ENCODE measurements around the gene ULK3.
A peak's percentile ranks its signal among the peaks of the same experiment; 100 is the strongest.
"Not testable (repeated sequence)": the region's sequence is repeated elsewhere in the genome, so short reads cannot be mapped to it uniquely, and the experiment has no call there.

Gene ULK3, protein sequence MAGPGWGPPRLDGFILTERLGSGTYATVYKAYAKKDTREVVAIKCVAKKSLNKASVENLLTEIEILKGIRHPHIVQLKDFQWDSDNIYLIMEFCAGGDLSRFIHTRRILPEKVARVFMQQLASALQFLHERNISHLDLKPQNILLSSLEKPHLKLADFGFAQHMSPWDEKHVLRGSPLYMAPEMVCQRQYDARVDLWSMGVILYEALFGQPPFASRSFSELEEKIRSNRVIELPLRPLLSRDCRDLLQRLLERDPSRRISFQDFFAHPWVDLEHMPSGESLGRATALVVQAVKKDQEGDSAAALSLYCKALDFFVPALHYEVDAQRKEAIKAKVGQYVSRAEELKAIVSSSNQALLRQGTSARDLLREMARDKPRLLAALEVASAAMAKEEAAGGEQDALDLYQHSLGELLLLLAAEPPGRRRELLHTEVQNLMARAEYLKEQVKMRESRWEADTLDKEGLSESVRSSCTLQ

DNA sequence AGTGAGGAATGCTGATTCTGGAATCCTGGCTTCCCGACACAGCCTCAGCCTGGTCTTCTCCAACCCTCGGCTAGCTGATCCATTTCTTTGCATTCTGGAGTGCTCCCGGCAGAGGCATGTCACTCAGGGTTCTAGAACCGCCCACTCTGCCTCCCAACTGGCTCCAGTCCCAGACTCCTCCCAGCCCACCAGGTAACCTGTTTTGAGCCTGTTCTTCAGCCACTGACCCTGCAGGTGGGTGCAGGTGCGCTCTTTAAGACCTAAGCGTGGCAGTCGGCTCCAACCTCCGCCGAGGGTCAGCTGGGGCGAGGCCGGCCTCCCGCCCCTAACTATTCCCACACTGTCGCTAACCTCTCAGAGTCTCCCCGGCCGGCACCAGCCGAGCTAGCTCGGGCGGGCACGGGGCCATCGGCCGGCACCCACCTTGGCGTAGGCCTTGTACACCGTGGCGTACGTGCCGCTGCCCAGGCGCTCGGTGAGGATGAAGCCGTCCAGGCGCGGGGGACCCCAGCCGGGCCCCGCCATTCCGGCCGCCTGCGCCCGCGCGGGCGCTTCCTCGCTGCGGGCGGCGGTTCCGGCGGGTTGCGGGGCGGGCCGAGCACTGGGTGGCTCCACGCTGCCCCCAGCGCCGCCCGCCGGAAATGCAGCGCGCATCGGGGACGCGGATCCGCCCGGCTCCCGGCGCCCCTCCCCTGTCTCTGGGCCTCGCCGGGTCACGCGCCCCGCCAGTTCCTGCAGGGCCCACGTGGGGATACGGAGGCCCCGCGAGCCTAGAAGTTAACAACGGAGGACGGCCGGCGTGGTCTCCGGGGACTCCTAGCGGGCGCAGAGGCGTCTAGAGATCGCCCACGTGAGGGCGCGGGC is at the start of gene ULK3:
Gene ULK3, minus strand, starts transcription at position 576 of the 864 bp plus-strand sequence. Its CDS starts 51 bp downstream, at position 525.
- DNase-seq: peak; percentile 90

DNA sequence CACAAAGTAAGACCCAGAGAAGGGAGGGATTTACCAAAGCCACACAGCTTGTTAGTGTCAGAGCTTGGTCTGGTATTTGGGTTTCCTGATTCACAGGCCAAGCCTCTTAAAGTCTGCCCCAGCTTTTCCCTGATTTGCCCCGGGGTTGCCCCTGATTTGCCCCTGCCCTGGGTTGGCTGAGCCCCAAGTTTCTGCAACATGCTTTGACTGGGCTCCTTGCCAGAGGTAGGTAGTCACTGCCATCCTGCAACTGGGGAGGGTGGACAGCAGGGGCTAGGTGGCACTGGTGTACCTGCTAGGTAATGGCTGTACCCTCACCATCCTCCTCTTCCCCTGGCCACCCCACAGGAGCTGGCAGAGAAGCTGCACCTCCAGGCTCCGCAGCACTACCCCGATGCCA is 49.4 kb upstream of the ULK3 start:
- peak; percentile 9 for DNase-seq

DNA sequence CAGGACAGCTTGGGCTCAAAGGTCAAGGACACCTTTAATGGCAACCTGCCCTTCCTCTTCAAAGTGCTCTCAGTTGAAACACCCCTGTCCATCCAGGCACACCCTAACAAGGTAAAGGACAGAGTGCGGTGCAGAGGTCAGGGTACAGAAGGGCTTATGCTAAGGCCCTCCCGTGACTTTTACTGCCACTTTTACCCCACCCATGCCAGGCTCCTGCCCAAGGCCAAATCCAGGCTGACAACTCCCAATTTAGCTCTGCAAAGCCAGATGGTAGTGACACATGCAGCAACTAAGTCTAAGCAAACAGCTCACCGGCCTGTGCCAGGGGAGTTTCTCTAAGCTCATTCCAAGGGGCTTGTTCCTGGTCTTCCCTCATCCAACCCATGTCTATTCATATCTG is 48.5 kb upstream of the ULK3 start:
- DNase-seq: no peak

DNA sequence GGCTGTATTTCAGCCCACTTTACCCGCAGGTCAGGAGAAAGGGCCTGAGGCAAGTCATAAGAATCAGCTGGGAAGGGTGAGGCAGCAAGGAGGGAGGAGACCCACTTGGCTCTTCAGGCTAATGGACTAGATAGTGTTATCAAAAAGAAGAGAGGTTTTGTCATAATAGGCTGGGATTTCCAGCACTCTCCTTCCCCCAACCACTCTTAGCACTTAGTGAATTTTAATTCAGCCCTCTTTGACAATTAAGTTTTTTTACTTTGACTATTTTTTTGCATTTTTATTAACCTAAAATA is 47.7 kb upstream of the ULK3 start:
- no peak for DNase-seq

DNA sequence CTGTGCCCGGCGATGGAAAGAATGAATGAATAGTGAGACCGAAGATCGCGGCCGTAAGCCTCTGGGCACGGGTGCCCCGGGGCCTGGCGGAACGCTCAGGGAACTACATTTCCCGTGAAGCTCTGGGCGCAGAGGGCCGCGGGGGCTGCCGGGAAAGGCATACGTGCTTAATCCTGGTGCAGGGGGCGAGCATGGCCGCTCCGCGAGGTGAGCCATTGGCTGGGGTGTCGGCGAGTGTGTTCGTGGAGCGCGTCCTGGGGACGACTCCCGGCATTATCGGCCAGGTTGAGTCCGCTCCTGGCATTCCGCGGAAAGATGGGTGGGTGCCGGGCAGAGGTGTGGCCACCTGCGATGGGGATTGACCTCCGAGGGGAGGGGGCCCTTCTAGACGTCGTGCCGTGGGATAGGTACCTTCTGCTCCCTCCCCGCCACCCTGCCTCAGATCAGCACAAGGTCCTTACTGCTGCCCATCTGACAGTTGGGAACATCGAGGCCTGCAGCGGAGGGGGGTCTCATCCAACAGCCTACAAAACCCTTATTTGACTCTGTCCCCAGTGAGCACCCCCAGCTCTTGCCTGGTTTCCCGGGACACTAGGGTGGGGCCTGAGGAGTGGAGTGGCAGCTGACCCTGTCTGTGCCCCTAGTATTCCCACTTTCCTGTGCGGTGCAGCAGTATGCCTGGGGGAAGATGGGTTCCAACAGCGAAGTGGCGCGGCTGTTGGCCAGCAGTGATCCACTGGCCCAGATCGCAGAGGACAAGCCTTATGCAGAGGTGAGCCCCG is 47.1 kb upstream of the ULK3 start, which contains the start of gene MPI:
Gene MPI, plus strand, starts transcription at position 160 of the 782 bp plus-strand sequence. Its CDS starts 32 bp downstream, at position 192.
- DNase-seq: peak; percentile 85

DNA sequence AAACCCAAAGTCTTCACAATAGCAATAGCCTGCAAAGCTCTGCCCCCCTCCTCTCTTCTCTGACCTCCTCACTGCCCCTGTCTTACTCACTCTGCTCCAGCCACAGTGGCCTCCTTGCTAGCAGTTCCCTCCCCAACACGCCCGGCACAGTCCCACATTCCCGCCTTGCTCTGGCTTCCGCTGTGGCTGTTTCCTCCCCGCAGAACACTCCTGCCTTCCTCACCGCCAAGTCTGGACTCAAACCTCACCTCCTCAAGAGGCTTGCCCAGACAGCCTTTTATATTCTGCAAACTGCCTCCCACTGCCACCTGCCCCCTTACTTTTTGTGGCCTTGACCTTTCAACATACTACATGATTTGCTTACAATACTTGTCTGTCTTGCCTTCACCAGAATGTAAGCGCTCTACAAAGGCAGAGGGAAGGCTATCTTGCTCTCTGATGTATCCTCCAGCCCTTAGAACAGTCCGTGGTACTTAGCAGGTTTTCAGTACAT is 46.5 kb upstream of the ULK3 start:
- peak; percentile 27 for DNase-seq

DNA sequence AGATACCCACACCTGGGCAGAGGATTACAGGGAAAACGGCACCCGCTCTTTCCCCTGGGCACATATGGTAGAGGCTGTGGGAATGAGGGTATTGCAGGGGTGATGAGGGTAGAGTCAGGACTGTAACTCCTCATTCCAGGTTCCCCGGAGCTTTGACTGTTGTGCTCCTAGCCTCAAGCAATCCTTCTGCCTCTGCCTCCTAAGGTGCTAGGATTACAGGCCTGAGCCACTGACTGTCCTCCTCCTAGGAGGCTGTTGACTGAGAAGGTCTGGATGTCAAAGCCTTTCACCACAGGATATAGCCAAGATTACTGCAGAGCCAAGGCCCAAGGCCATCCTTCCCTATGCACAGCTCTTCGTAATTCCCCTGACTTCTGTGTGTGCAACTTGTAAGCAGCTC is 45.8 kb upstream of the ULK3 start:
- DNase-seq: no peak

DNA sequence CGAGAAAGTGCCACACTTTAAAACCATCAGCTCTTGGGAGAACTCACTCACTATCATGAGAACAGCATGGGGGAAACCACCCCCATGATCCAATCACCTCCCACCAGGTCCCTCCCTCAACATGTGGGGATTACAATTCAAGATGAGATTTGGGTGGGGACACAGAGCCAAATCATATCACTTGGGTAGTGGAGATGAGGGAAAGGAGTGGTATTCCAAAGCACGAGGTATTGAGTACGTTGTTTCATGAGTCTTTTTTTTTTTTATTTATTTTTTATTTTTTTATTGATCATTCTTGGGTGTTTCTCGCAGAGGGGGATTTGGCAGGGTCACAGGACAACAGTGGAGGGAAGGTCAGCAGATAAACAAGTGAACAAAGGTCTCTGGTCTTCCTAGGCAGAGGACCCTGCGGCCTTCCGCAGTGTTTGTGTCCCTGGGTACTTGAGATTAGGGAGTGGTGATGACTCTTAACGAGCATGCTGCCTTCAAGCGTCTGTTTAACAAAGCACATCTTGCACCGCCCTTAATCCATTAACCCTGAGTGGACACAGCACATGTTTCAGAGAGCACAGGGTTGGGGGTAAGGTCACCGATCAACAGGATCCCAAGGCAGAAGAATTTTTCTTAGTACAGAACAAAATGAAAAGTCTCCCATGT is 44.7 kb upstream of the ULK3 start:
- not testable (repeated sequence) for DNase-seq

DNA sequence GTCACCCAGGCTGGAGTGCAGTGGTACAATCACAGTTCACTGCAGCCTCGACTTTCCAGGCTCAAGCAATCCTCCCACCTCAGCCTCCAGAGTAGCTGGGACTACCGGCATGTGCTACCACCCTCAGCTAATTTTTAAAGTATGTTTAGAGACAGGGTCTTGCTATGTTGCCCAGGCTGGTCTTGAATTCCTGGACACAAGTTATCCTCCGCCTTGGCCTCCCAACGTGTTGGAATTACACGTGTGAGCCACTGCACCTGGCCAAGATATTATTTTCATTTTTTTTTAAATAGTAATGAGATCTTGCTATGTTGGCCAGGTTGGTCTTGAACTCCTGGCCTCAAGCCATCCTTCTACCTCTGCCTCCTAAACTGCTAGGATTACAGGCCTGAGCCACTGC is 42.5 kb upstream of the ULK3 start:
- DNase-seq: no peak

DNA sequence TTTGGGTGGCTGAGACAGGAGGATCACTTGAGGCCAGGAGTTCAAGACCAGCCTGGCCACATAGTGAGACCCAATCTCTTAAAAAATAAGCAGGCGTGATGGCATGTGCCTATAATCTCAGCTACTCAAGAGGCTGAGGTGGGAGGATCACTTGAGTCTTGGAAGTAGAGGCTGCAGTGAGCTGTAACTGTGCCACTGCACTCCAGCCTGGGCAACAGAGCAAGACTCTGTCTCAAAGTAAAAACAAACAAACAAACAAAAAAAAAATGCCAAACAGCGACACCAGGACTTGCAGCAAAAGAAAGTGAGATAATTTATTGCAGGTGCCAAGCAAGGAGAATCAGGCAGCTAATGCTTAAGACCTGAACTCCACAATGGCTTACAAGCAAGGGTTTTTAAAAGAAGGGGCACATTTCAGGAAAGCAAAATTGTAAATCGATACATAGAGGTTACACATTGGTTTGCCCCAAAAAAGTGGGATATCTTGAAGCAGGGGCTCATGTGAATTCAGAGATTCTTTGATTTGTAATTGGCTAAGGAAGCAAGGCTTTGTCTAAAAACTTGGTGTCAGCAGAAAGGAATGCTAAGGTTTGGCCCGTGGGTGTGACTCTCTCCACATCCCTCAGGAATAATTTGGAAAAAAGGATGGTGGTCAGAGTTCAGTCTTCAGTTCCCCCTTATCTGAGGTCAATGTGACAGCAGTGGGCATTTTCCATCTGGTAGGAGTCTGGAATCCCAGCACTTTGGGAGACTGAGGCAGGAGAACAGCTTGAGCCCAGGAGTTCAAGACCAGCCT is 41.7 kb upstream of the ULK3 start:
- no peak for DNase-seq

DNA sequence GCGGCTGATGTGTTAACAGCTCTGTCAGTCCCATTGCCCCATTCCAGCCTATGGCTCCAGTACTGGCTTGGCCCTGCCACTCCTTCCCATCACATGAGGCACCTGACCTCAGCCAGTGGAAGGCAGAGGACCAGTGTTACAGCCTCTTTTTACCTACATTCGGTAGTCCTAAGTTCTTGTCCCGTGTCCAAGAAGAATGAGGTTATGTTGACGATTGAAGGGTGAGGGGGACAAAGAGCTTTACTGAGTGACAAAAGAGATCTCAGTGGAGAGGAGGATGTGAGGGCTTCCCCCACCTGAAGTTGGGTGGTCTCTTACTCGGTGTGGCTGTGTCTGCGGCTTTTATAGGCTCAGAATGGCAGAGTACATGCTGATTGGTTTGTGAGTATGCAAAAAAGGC is 39.6 kb upstream of the ULK3 start:
- no peak for DNase-seq

DNA sequence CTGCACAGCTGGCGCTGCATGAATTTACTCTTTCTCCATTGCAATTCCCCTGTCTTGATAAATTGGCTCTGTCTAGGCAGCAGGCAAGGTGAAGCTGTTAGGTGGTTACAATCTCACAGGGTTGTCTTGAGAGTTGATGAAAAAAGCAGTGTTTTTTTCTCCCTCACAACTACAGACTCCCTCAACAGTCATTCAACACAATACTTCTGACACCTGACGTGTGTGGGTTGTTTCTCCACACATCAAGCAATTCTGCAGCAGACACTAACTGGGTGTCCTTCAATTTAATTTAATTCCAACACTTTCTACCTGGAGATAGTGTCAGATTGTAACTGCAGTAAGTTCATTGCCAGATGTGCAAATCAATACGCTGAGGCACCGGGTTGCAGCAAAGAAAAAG is 35.3 kb upstream of the ULK3 start:
- no peak for DNase-seq

DNA sequence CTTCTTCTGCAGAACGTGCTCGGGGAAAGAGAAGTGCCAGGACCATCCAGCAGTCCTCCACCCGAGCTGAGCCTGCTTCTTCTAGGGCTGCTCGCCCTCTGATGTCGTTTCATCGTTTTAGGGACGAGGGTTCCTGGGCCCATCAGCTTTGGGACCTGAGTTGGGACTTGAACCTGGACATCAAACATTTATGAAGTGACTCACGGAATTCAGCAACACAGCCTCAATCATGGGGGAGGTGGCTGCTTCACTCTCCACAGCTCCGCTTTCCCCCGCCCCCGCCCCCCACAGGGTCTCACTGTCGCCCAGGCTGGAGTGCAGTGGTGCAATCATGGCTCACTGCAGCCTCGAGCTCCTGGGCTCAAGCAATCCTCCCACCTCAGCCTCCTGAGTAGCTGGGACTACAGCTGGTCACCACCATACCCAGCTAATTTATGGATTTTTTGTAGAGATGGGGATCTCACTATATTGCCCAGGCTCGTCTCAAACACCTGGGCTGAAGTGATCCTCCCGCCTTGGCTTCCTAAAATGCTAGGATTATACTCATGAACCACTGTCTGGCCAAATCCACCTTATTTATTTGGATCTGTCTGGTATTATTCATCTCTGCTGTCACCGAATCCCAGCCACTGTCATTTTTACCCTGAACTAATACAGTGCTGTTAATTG is 30.9 kb upstream of the ULK3 start:
- DNase-seq: peak; percentile 28

DNA sequence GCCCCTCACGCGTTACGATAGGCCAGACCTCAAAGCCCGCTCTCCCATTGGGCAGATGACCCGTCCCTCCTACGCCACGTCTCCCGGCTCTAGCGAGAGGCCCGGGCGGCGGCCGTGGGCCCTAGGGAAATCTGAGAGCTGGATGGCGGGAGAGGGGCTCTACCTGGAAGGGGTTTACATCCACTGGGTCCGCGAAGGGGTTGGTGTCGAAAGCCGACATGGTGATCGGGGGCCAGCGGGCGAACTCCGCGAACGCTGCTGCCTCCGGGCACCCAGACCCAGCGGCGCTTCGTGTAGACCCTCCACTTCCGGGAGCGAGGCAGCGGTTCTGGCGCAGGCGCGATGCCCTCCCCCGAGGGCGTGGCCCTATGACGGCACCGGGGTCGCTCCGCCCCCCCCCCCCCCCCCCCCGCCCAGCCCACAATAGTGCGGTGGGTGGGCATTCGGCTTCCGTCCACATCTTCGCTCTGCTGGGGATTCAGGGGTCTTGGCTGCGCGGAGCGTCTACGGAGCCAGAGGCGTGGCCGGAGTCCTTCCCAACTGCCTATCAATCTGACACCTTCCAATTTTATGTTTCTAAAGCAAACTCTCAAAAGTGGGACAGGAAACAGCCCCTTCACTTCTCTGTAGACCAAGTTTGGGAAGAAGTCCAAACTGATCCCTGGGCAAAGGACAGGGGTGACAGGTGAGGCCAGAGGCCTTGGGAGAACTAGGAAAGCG is 30.2 kb upstream of the ULK3 start, which contains the start of gene SCAMP2:
Gene SCAMP2, minus strand, starts transcription at position 330 of the 720 bp plus-strand sequence. Its CDS starts 110 bp downstream, at position 220.
- DNase-seq: peak; percentile 92

DNA sequence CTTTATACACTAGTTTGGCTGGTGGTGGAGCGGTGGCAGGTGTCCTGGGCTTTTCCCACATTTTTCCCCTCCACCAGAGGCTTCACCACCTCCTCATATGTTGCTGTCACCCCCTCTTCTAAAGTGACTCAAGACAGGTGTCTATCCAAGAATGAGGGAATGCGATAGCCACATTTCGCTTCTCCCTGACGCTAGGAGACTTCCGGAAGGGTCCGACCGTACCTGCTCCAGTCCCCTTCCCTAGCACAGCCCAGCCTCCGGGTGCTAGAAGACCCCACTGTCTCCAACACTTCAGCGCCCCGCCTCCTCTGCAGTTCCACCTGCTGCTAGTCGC is 29.7 kb upstream of the ULK3 start:
- no peak for DNase-seq

DNA sequence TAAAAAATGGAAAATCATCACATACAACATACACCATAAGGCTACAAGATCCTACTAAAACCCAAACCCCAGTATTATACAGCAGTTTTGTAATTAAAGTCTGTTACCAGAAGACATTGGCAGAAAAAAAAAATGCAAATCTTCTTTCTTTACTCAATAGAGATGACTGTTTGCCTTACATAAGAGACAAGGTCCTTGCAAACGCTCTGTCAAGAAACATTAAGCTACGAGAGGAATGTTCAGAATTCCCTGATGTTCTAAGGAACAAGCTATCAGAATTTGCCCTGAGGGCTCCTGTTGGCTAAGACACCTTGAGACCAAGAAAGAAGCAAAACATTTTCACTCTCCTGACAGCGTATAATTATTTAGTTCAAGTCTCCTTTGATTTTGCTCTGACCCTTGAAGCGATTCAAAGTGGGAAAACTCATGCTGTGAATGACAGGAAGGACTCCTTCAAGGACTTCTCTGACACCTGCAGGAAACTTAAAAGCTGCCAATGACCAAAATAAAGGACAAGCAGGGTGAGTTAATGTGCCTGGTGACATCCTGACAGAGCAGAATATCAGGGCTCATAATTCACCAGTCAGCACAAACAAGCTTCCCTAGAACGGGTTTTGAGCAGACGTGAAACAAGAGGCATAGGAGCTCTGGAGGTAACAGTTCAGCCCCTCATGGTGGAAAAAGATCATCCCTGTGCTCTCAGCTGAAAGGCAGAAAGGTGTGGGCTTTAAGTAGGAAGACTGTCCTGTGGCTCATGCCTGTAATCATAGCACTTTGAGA is 27.7 kb upstream of the ULK3 start:
- no peak for DNase-seq

DNA sequence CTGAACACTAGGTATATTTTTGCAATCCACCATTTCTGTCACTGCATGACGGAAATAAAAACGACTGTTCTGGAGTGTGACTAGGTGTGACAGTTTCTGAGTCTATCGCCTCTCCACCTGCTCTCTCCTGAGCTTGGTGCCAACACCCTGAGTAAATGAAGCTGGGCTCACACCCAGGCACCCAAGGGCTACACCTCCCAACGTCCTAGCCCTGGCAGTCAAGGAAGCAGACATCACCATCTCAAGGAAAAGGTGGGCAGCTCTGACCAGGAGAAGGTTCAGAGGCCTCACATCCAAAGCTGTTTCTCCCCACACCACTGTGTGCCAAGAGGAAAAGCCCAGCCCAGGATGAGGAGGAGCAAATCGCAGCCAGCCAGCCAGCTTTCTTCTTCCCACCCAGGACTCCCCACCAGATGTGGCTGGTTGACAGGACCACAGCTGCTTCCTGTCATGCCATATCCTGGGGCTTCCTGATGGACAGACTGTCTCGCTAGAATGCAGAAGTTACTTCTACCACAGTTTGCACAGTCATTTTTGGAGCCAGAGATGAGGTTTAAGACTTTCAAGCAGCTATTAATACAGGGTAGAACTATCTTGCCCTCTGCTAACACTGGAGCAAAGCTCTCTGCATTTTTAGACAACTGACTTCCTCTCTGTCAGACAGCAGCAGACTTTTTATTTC is 26.9 kb upstream of the ULK3 start:
- DNase-seq: no peak

DNA sequence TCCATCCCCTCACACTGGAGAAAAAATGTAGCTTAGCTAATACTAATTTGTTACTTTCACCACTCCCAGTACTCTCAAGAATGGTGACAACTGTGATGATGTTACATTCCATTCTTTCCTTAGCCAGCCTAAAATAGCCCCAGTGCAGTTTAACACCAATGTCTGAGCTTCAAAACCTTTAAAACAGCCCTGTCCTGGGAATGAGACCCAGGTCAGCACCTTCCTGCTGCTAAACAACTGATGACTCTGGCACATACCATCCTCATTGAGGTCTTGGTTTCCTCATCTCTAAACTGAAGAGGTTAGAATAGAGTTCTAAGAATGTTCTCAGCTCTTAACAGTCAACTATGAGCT is 26.4 kb upstream of the ULK3 start:
- no peak for DNase-seq

DNA sequence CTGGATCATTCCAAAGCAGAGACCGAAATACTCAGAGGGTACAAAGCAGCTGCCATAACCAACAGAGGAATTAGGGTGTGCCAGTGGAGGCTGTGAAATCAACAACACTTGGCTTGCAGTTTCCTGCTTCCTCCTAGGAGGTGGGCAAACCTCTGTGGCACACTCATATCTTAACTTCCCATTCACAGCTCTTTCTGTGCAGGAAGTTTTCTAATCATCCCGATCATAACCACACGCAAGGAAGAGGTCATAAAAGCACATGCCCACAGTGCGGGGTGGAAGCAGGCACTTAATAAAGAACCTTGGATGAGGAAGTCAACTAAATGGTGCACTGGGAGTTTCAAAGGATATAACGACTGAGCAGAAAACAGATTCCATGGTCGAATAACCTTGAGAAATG is 25.1 kb upstream of the ULK3 start:
- no peak for DNase-seq

Data from NCI-H69 (cell line).